CD4-positive, alpha-beta T cell treated with Interleukin-4 for 4 hours (primary cell): Measurements from ENCODE around the gene TMEM252.

Source experiments
- DNase-seq: peaks from one replicate; pipeline ENCODE4 v3.0.0-alpha.2; 2020

The TMEM252 gene

GRCh38 chr9:68540712-68541535 is at the start of gene TMEM252:
Gene TMEM252 (minus strand): TSS chr9:68540883. CDS start chr9:68540814, 69 bp downstream.
- DNase-seq = no peak

- DNase-seq = no peak
Measured at GRCh38 chr9:68585034-68585761, 44.5 kb upstream of the TMEM252 start.

- peak; percentile 79 for DNase-seq
Measured at GRCh38 chr9:68584189-68585033, 43.7 kb upstream of the TMEM252 start.

- DNase-seq = no peak
Measured at GRCh38 chr9:68581696-68582095, 41.0 kb upstream of the TMEM252 start.

GRCh38 chr9:68577774-68578591 is 37.3 kb upstream of the TMEM252 start:
- no peak for DNase-seq

- DNase-seq = no peak
Measured at GRCh38 chr9:68575817-68576216, 35.1 kb upstream of the TMEM252 start.

- no peak for DNase-seq
Measured at GRCh38 chr9:68574150-68574549, 33.5 kb upstream of the TMEM252 start.

- DNase-seq = no peak
Measured at GRCh38 chr9:68567565-68567964, 26.9 kb upstream of the TMEM252 start.

GRCh38 chr9:68562461-68562860 is 21.8 kb upstream of the TMEM252 start:
- no peak for DNase-seq

- peak; percentile 22 for DNase-seq
Measured at GRCh38 chr9:68560071-68560844, 19.6 kb upstream of the TMEM252 start.

- DNase-seq = no peak
Measured at GRCh38 chr9:68558545-68558944, 17.9 kb upstream of the TMEM252 start.

- DNase-seq = no peak
Measured at GRCh38 chr9:68555437-68556150, 14.9 kb upstream of the TMEM252 start.

GRCh38 chr9:68552700-68553476 is 12.2 kb upstream of the TMEM252 start:
- DNase-seq = no peak

GRCh38 chr9:68551191-68551590 is 10.5 kb upstream of the TMEM252 start:
- no peak for DNase-seq

GRCh38 chr9:68548241-68548640 is 7.6 kb upstream of the TMEM252 start:
- DNase-seq = no peak

- no peak for DNase-seq
Measured at GRCh38 chr9:68547417-68547816, 6.7 kb upstream of the TMEM252 start.

GRCh38 chr9:68546596-68547390 is 6.1 kb upstream of the TMEM252 start:
- DNase-seq = peak; percentile 24

GRCh38 chr9:68545033-68545705 is 4.5 kb upstream of the TMEM252 start:
- no peak for DNase-seq

- DNase-seq = no peak
Measured at GRCh38 chr9:68541568-68541967, 885 bp upstream of the TMEM252 start.
